ENCODE measurements around the gene CSRP1. TPM values are rescaled to one million over a fixed set of nuclear protein-coding genes. Genes with fewer than 3 reads are reported as not detected.

Gene CSRP1
- total and polyA plus RNA-seq, 9 of the 15 experiments (the other 6 are each of a cell fraction or from before 2014, with no cell fraction given), result 6.8 to 39.4 (median 23.7) TPM

DNA sequence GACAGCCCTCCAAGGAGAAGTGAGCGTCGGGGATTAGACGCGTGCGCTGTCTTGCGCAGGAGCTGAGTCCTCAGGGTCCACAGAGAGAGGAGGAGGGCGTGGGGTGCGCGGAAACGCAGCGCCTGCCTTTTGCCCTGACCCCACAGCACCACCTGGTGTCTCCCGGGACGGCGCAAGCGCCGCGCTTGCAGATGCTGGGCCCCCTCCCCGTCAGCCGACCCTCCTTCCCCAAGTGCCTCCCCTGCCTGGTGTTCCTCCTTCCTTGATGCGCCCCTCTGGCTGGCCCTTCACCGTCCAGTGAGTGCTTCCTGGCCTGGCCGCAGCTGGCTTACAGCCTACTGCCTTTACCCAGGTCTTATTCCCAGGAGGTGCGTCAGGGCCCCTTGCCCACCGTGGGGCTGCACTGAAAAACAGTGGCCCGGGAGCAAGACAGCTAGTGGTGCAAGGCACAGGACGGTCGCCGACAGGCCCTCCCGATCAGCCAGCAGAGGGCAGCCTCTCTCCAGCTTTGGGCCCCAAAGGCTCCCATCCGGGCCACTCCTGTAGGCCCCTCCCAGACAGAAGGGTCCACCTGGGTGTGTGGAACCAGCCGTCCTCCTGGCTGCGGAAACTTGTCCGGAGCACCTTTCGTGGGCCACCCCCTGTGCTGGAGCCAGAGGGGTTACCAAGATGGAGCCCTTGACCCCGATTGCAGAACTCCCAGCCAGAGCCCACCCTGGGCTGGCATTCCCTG, 25.0 kb downstream of the CSRP1 start (continued):
- TF ChIP-seq, protein P1, sequence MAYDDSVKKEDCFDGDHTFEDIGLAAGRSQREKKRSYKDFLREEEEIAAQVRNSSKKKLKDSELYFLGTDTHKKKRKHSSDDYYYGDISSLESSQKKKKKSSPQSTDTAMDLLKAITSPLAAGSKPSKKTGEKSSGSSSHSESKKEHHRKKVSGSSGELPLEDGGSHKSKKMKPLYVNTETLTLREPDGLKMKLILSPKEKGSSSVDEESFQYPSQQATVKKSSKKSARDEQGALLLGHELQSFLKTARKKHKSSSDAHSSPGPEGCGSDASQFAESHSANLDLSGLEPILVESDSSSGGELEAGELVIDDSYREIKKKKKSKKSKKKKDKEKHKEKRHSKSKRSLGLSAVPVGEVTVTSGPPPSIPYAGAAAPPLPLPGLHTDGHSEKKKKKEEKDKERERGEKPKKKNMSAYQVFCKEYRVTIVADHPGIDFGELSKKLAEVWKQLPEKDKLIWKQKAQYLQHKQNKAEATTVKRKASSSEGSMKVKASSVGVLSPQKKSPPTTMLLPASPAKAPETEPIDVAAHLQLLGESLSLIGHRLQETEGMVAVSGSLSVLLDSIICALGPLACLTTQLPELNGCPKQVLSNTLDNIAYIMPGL (CRISPR knock-in tag; IDR thresholded peaks at IDR 0.05), result no peak
- TF ChIP-seq ZNF12 (CRISPR knock-in tag; IDR thresholded peaks at IDR 0.05) (0 out of 2 replicates have a peak, but pooled peaks have one; percentile 72), NR1H2 (CRISPR knock-in tag; IDR thresholded peaks at IDR 0.05) (no peak), KLF6 (CRISPR knock-in tag; IDR thresholded peaks at IDR 0.05; ENCODE audit: borderline replicate concordance) (peak; percentile 66; the same call in 1 of the 2 replicates), ZNF197 (CRISPR knock-in tag; IDR thresholded peaks at IDR 0.05; ENCODE audit: low read depth) (no peak), ATF7 (IDR thresholded peaks at IDR 0.05) (peak; percentile 60), BHLHE40 (IDR thresholded peaks at IDR 0.05; ENCODE audit: low read length) (peak; percentile 7; the same call in 1 of the 2 replicates), BCOR (IDR thresholded peaks at IDR 0.05) (peak; percentile 23; the same call in 1 of the 2 replicates), KAT8 (IDR thresholded peaks at IDR 0.05; ENCODE audit: low read depth) (no peak), ZNF830 (CRISPR knock-in tag; IDR thresholded peaks at IDR 0.05) (0 out of 2 replicates have a peak, but pooled peaks have one; percentile 11), DIDO1 (tag; IDR thresholded peaks at IDR 0.05; ENCODE audit: low read depth) (no peak), SAFB (IDR thresholded peaks at IDR 0.05; ENCODE audit: borderline replicate concordance, low read depth, low read length) (0 out of 2 replicates have a peak, but pooled peaks have one; percentile 17), SMARCB1 (IDR thresholded peaks at IDR 0.05; ENCODE audit: insufficient read length, low read depth) (no peak), GABPB2 (CRISPR knock-in tag; conservative IDR thresholded peaks at IDR 0.05) (peak; percentile 66; the same call in 1 of the 2 replicates), MAZ (CRISPR knock-in tag; conservative IDR thresholded peaks at IDR 0.05 in 1 of 2, IDR thresholded peaks at IDR 0.05 in 1 of 2) (peak; percentile 43 to 90; a peak in 3 of 4 replicates)
- TF ChIP-seq, protein P2, sequence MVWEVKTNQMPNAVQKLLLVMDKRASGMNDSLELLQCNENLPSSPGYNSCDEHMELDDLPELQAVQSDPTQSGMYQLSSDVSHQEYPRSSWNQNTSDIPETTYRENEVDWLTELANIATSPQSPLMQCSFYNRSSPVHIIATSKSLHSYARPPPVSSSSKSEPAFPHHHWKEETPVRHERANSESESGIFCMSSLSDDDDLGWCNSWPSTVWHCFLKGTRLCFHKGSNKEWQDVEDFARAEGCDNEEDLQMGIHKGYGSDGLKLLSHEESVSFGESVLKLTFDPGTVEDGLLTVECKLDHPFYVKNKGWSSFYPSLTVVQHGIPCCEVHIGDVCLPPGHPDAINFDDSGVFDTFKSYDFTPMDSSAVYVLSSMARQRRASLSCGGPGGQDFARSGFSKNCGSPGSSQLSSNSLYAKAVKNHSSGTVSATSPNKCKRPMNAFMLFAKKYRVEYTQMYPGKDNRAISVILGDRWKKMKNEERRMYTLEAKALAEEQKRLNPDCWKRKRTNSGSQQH (CRISPR knock-in tag; IDR thresholded peaks at IDR 0.05), result no peak
- TF ChIP-seq, protein P3, sequence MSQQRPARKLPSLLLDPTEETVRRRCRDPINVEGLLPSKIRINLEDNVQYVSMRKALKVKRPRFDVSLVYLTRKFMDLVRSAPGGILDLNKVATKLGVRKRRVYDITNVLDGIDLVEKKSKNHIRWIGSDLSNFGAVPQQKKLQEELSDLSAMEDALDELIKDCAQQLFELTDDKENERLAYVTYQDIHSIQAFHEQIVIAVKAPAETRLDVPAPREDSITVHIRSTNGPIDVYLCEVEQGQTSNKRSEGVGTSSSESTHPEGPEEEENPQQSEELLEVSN (IDR thresholded peaks at IDR 0.05; ENCODE audit: borderline replicate concordance in 1 of 2, extremely low read depth in 1 of 2, insufficient read depth in 1 of 2, insufficient read length in 1 of 2, low read depth in 1 of 2, low read length in 1 of 2, poor library complexity in 1 of 2, severe bottlenecking in 1 of 2), result peak in 1 of 2 experiments; percentile 38
- TF ChIP-seq, protein P4, sequence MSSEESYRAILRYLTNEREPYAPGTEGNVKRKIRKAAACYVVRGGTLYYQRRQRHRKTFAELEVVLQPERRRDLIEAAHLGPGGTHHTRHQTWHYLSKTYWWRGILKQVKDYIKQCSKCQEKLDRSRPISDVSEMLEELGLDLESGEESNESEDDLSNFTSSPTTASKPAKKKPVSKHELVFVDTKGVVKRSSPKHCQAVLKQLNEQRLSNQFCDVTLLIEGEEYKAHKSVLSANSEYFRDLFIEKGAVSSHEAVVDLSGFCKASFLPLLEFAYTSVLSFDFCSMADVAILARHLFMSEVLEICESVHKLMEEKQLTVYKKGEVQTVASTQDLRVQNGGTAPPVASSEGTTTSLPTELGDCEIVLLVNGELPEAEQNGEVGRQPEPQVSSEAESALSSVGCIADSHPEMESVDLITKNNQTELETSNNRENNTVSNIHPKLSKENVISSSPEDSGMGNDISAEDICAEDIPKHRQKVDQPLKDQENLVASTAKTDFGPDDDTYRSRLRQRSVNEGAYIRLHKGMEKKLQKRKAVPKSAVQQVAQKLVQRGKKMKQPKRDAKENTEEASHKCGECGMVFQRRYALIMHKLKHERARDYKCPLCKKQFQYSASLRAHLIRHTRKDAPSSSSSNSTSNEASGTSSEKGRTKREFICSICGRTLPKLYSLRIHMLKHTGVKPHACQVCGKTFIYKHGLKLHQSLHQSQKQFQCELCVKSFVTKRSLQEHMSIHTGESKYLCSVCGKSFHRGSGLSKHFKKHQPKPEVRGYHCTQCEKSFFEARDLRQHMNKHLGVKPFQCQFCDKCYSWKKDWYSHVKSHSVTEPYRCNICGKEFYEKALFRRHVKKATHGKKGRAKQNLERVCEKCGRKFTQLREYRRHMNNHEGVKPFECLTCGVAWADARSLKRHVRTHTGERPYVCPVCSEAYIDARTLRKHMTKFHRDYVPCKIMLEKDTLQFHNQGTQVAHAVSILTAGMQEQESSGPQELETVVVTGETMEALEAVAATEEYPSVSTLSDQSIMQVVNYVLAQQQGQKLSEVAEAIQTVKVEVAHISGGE (CRISPR knock-in tag; IDR thresholded peaks at IDR 0.05), result no peak; a peak in 1 of 6 replicates
